HepG2 (cell line): ENCODE results near the gene ZNF683. TPM values are rescaled to one million over a fixed set of nuclear protein-coding genes. Genes with fewer than 3 reads are reported as not detected.

ENCODE experiments used
- EP300 ChIP-seq, 3 experiments: sonication (generic) in 1 of 3; formaldehyde crosslinking in 1 of 3; IDR thresholded peaks; 2 replicates each; pipeline versions ENCODE4 v1.5.1 to v1.6.1; 2011 to 2020; ENCODE audit warnings: low read depth in 2 of 3, low read length in 2 of 3, borderline replicate concordance in 1 of 3, improper control_type of control experiment in 1 of 3, mild to moderate bottlenecking in 1 of 3, missing genetic modification reagents in 1 of 3, moderate library complexity in 1 of 3
- FOXK2 ChIP-seq: fragments of 450-650 bp; IDR thresholded peaks from 2 replicates; pipeline ENCODE4 v1.6.1; 2016
- MED1 ChIP-seq: sonication (generic); formaldehyde crosslinking; IDR thresholded peaks from 2 replicates; pipeline ENCODE4 v1.4.0; 2020; ENCODE audit warnings: missing genetic modification reagents
- NCOR1 ChIP-seq: fragments of 200-600 bp; sonication (generic); IDR thresholded peaks from 2 replicates; pipeline ENCODE4 v1.7.0; 2017; ENCODE audit warnings: antibody characterized with exemption, low read length, borderline replicate concordance
- PLSCR1 ChIP-seq: sonication (generic); formaldehyde crosslinking; IDR thresholded peaks from 2 replicates; pipeline ENCODE4 v1.5.0; 2020; ENCODE audit warnings: missing genetic modification reagents, mild to moderate bottlenecking, borderline replicate concordance
- SIX4 ChIP-seq: sonication (generic); formaldehyde crosslinking; IDR thresholded peaks from 2 replicates; pipeline ENCODE4 v1.4.0; 2020; ENCODE audit warnings: missing genetic modification reagents
- SMYD3 ChIP-seq: sonication (generic); formaldehyde crosslinking; IDR thresholded peaks from 2 replicates; pipeline ENCODE4 v1.8.1; 2023; ENCODE audit warnings: mild to moderate bottlenecking, missing genetic modification reagents
- SUZ12 ChIP-seq: fragments of 150-350 bp; IDR thresholded peaks from 2 replicates; pipeline ENCODE4 v1.6.1; 2014; ENCODE audit warnings: low read depth, low read length
- YEATS4 ChIP-seq: sonication (generic); formaldehyde crosslinking; IDR thresholded peaks from 2 replicates; pipeline ENCODE4 v1.4.0; 2020; ENCODE audit warnings: missing genetic modification reagents, borderline replicate concordance
- ZFP36L1 ChIP-seq: sonication (generic); formaldehyde crosslinking; IDR thresholded peaks from 2 replicates; pipeline ENCODE4 v1.8.0; 2022; ENCODE audit warnings: mild to moderate bottlenecking, missing genetic modification reagents, moderate library complexity
- ZNF124 ChIP-seq: sonication (generic); formaldehyde crosslinking; IDR thresholded peaks from 2 replicates; pipeline ENCODE4 v1.4.0; 2020; ENCODE audit warnings: missing genetic modification reagents
- ZNF24 ChIP-seq: fragments of 450-650 bp; IDR thresholded peaks from 2 replicates; pipeline ENCODE4 v1.6.1; 2017; ENCODE audit warnings: antibody characterized with exemption, mild to moderate bottlenecking
- ZNF335 ChIP-seq: sonication (generic); formaldehyde crosslinking; IDR thresholded peaks from 2 replicates; pipeline ENCODE4 v1.4.0; 2020; ENCODE audit warnings: missing genetic modification reagents
- ZNF670 ChIP-seq: sonication (generic); formaldehyde crosslinking; IDR thresholded peaks from 2 replicates; pipeline ENCODE4 v1.8.0; 2022; ENCODE audit warnings: mild to moderate bottlenecking, missing genetic modification reagents, borderline replicate concordance
- ZNF800 ChIP-seq: sonication (generic); formaldehyde crosslinking; IDR thresholded peaks from 2 replicates; pipeline ENCODE4 v1.4.0; 2020; ENCODE audit warnings: missing genetic modification reagents
- ZNF816 ChIP-seq: sonication (generic); formaldehyde crosslinking; IDR thresholded peaks from 2 replicates; pipeline ENCODE4 v1.8.0; 2022; ENCODE audit warnings: missing genetic modification reagents, mild to moderate bottlenecking, borderline replicate concordance
- polyA plus RNA-seq, 8 experiments: library from polyadenylated mRNA; depleted of rRNA in 3 of 8; stranded (reverse) in 7 of 8; unstranded in 1 of 8; fragments of >200 nt; fragmentation: Illumina TruSeq in 4 of 8; extraction: Trizol in 4 of 8; gene quantifications; 2 replicates each; pipeline versions ENCODE4 v1.2.1 to v1.2.3, GENCODE V29; 2011 to 2016; ENCODE audit warnings: low read depth in 4 of 8, missing spikeins in 1 of 8, mixed read lengths in 1 of 8; ENCODE audit not compliant: insufficient read depth in 1 of 8
- total RNA-seq, 5 experiments: library from RNA; depleted of rRNA; stranded (reverse); fragments of >200 nt; fragmentation: Illumina TruSeq; extraction: Trizol; gene quantifications; 2 replicates each; pipeline ENCODE4 v1.2.3, GENCODE V29; 2016; ENCODE audit warnings: low read depth in 1 of 5
- TF ChIP-seq, protein P1 (sequence below): sonication (generic); formaldehyde crosslinking; IDR thresholded peaks from 2 replicates; pipeline ENCODE4 v1.4.0; 2020; ENCODE audit warnings: mild to moderate bottlenecking, missing genetic modification reagents
- TF ChIP-seq, protein P2 (sequence below): sonication (generic); formaldehyde crosslinking; IDR thresholded peaks from 2 replicates; pipeline ENCODE4 v1.5.1; 2020; ENCODE audit warnings: missing genetic modification reagents, mild to moderate bottlenecking, borderline replicate concordance
- TF ChIP-seq, protein P3 (sequence below): sonication (generic); formaldehyde crosslinking; IDR thresholded peaks from 2 replicates; pipeline ENCODE4; 2020; ENCODE audit warnings: missing genetic modification reagents, mild to moderate bottlenecking, borderline replicate concordance

Gene ZNF683
- total and polyA plus RNA-seq, 2 of the 13 experiments (the other 11 are each of a cell fraction or from before 2014, with no cell fraction given): not detected

GRCh38 chr1:26358411-26359384, 13.9 kb downstream of the ZNF683 start (continued):
- TF ChIP-seq EP300 (IDR thresholded peaks at IDR 0.05; ENCODE audit: low read depth in 2 of 2, low read length in 2 of 2) (no peak; a peak in 1 of 4 replicates), EP300 (CRISPR knock-in tag; IDR thresholded peaks at IDR 0.05; ENCODE audit: borderline replicate concordance) (no peak), YEATS4 (CRISPR knock-in tag) (no peak), NCOR1 (peak; percentile 82; the same call in 1 of the 2 replicates), ZNF24 (no peak), FOXK2 (no peak), ZFP36L1 (no peak), ZNF816 (no peak), SUZ12 (no peak), PLSCR1 (CRISPR knock-in tag) (no peak), MED1 (CRISPR knock-in tag) (peak; percentile 21), ZNF124 (CRISPR knock-in tag) (no peak), ZNF800 (CRISPR knock-in tag) (no peak), SIX4 (CRISPR knock-in tag) (no peak; the same call in 1 of the 2 replicates), ZNF670 (CRISPR knock-in tag) (no peak), ZNF335 (no peak), SMYD3 (CRISPR knock-in tag) (no peak)
- TF ChIP-seq, protein P1, sequence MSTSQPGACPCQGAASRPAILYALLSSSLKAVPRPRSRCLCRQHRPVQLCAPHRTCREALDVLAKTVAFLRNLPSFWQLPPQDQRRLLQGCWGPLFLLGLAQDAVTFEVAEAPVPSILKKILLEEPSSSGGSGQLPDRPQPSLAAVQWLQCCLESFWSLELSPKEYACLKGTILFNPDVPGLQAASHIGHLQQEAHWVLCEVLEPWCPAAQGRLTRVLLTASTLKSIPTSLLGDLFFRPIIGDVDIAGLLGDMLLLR (CRISPR knock-in tag): no peak
- TF ChIP-seq, protein P2, sequence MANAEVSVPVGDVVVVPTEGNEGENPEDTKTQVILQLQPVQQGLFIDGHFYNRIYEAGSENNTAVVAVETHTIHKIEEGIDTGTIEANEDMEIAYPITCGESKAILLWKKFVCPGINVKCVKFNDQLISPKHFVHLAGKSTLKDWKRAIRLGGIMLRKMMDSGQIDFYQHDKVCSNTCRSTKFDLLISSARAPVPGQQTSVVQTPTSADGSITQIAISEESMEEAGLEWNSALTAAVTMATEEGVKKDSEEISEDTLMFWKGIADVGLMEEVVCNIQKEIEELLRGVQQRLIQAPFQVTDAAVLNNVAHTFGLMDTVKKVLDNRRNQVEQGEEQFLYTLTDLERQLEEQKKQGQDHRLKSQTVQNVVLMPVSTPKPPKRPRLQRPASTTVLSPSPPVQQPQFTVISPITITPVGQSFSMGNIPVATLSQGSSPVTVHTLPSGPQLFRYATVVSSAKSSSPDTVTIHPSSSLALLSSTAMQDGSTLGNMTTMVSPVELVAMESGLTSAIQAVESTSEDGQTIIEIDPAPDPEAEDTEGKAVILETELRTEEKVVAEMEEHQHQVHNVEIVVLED (CRISPR knock-in tag): no peak
- TF ChIP-seq, protein P3, sequence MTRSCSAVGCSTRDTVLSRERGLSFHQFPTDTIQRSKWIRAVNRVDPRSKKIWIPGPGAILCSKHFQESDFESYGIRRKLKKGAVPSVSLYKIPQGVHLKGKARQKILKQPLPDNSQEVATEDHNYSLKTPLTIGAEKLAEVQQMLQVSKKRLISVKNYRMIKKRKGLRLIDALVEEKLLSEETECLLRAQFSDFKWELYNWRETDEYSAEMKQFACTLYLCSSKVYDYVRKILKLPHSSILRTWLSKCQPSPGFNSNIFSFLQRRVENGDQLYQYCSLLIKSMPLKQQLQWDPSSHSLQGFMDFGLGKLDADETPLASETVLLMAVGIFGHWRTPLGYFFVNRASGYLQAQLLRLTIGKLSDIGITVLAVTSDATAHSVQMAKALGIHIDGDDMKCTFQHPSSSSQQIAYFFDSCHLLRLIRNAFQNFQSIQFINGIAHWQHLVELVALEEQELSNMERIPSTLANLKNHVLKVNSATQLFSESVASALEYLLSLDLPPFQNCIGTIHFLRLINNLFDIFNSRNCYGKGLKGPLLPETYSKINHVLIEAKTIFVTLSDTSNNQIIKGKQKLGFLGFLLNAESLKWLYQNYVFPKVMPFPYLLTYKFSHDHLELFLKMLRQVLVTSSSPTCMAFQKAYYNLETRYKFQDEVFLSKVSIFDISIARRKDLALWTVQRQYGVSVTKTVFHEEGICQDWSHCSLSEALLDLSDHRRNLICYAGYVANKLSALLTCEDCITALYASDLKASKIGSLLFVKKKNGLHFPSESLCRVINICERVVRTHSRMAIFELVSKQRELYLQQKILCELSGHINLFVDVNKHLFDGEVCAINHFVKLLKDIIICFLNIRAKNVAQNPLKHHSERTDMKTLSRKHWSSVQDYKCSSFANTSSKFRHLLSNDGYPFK (CRISPR knock-in tag): peak; percentile 30; the same call in 1 of the 2 replicates
